ENCODE data around the gene ISL1.

Gene ISL1

GRCh38 chr5:51382521-51383130 is 622 bp upstream of the ISL1 start:
- no peak overlapping the region for H2AFZ ChIP-seq (ENCODE audit: low read depth, low read length)

GRCh38 chr5:51384281-51384840 is 1.1 kb downstream of the ISL1 start:
- H2AFZ ChIP-seq (ENCODE audit: low read depth, low read length) = no peak overlapping the region
- DNase-seq (no peak), ATAC-seq (ENCODE audit: insufficient read depth, low read depth) (no peak)
- H3K27me3 ChIP-seq (ENCODE audit: insufficient read depth, low read length, poor library complexity) = peaks cover 33% of the 10 kb centered on the region
- H4K20me1 ChIP-seq (ENCODE audit: insufficient read depth, low read length) = no peaks in the 10 kb centered on the region
- no peak overlapping the region for H3K4me2 ChIP-seq (ENCODE audit: insufficient read depth, low read length)
- no peaks in the 10 kb centered on the region for H3K36me3 ChIP-seq (ENCODE audit: insufficient read depth, low read length)
- TF ChIP-seq EZH2 (IDR thresholded peaks at IDR 0.05; ENCODE audit: borderline replicate concordance, low read depth, low read length, severe bottlenecking) (no peak), CTCF (IDR thresholded peaks at IDR 0.05; ENCODE audit: borderline replicate concordance, extremely low read depth, low read length, poor library complexity, severe bottlenecking) (no peak)
- no peaks in the 10 kb centered on the region for H3K4me1 ChIP-seq (ENCODE audit: insufficient read depth, low read length)
- no peak overlapping the region for H3K27ac ChIP-seq (ENCODE audit: low read length)
- no peak overlapping the region for H3K9ac ChIP-seq (ENCODE audit: low read depth, low read length)
- H3K79me2 ChIP-seq (ENCODE audit: insufficient read depth, low read length) = no peaks in the 10 kb centered on the region
- H3K9me3 ChIP-seq (ENCODE audit: insufficient read depth, low read length, severe bottlenecking) = no peaks in the 10 kb centered on the region
- no peak overlapping the region for H3K4me3 ChIP-seq (ENCODE audit: low read depth in 1 of 2, low read length in 2 of 2)

More at GRCh38 chr5:51382521-51383130, 622 bp upstream of the ISL1 start:
- DNase-seq (no peak), ATAC-seq (ENCODE audit: insufficient read depth, low read depth) (no peak)
- H3K79me2 ChIP-seq (ENCODE audit: insufficient read depth, low read length) = no peaks in the 10 kb centered on the region
- no peak overlapping the region for H3K9ac ChIP-seq (ENCODE audit: low read depth, low read length)
- no peaks in the 10 kb centered on the region for H4K20me1 ChIP-seq (ENCODE audit: insufficient read depth, low read length)
- H3K4me1 ChIP-seq (ENCODE audit: insufficient read depth, low read length) = no peaks in the 10 kb centered on the region
- H3K27me3 ChIP-seq (ENCODE audit: insufficient read depth, low read length, poor library complexity) = peaks cover 27% of the 10 kb centered on the region
- H3K4me2 ChIP-seq (ENCODE audit: insufficient read depth, low read length) = no peak overlapping the region
- H3K36me3 ChIP-seq (ENCODE audit: insufficient read depth, low read length) = no peaks in the 10 kb centered on the region
- no peak overlapping the region for H3K4me3 ChIP-seq (ENCODE audit: low read depth in 1 of 2, low read length in 2 of 2)
- no peak overlapping the region for H3K27ac ChIP-seq (ENCODE audit: low read length)
- TF ChIP-seq EZH2 (IDR thresholded peaks at IDR 0.05; ENCODE audit: borderline replicate concordance, low read depth, low read length, severe bottlenecking) (no peak), CTCF (IDR thresholded peaks at IDR 0.05; ENCODE audit: borderline replicate concordance, extremely low read depth, low read length, poor library complexity, severe bottlenecking) (no peak)
- no peaks in the 10 kb centered on the region for H3K9me3 ChIP-seq (ENCODE audit: insufficient read depth, low read length, severe bottlenecking)

- H3K4me2 ChIP-seq (ENCODE audit: insufficient read depth, low read length) = no peak overlapping the region
- no peak overlapping the region for H2AFZ ChIP-seq (ENCODE audit: low read depth, low read length)
- H3K4me3 ChIP-seq (ENCODE audit: low read depth in 1 of 2, low read length in 2 of 2) = no peak overlapping the region
- no peaks in the 10 kb centered on the region for H4K20me1 ChIP-seq (ENCODE audit: insufficient read depth, low read length)
- H3K79me2 ChIP-seq (ENCODE audit: insufficient read depth, low read length) = no peaks in the 10 kb centered on the region
- ATAC-seq (ENCODE audit: insufficient read depth, low read depth) = no peak
- no peak for DNase-seq
- no peaks in the 10 kb centered on the region for H3K9me3 ChIP-seq (ENCODE audit: insufficient read depth, low read length, severe bottlenecking)
- H3K27ac ChIP-seq (ENCODE audit: low read length) = no peak overlapping the region
- no peaks in the 10 kb centered on the region for H3K4me1 ChIP-seq (ENCODE audit: insufficient read depth, low read length)
- H3K36me3 ChIP-seq (ENCODE audit: insufficient read depth, low read length) = no peaks in the 10 kb centered on the region
- H3K9ac ChIP-seq (ENCODE audit: low read depth, low read length) = no peak overlapping the region
- H3K27me3 ChIP-seq (ENCODE audit: insufficient read depth, low read length, poor library complexity) = peaks cover 27% of the 10 kb centered on the region
- TF ChIP-seq CTCF (IDR thresholded peaks at IDR 0.05; ENCODE audit: borderline replicate concordance, extremely low read depth, low read length, poor library complexity, severe bottlenecking) = no peak
- TF ChIP-seq EZH2 (IDR thresholded peaks at IDR 0.05; ENCODE audit: borderline replicate concordance, low read depth, low read length, severe bottlenecking) = no peak
Measured at GRCh38 chr5:51385216-51385615, 2.0 kb downstream of the ISL1 start.

Data from DND-41 (cell line).